Fibroblast of villous mesenchyme (primary cell): ENCODE results near the gene SLC43A3. TPM values are rescaled to one million over a fixed set of nuclear protein-coding genes. Genes with fewer than 3 reads are reported as not detected.

Source experiments
- DNase-seq: peaks from one replicate; pipeline ENCODE4 v3.0.0-alpha.2; 2010; ENCODE audit warnings: low read depth
- H3K4me3 ChIP-seq: 2 replicates; pipeline ENCODE4 v1.5.1; 2011; ENCODE audit warnings: low read depth, mild to moderate bottlenecking, low read length
- CTCF ChIP-seq: IDR thresholded peaks from 2 replicates; pipeline ENCODE4 v1.5.1; 2012; ENCODE audit warnings: low read depth, mild to moderate bottlenecking, low read length; ENCODE audit not compliant: insufficient read depth
- total RNA-seq: library from RNA; depleted of rRNA; stranded (reverse); fragments of >200 nt; gene quantifications from 2 replicates; pipeline ENCODE4 v1.2.3, GENCODE V29; 2012

Gene SLC43A3
- total RNA-seq, 1 donor = 26.3 TPM

GRCh38 chr11:57392066-57392762, 34.7 kb downstream of the SLC43A3 start:
- H3K4me3 ChIP-seq = no peak overlapping the region
- TF ChIP-seq CTCF = no peak
- no peak for DNase-seq

- TF ChIP-seq CTCF = no peak
- H3K4me3 ChIP-seq = no peak overlapping the region
- DNase-seq = no peak
Observed at GRCh38 chr11:57391539-57391938, 35.4 kb downstream of the SLC43A3 start.

- H3K4me3 ChIP-seq = no peak overlapping the region
- no peak for DNase-seq
- no peak for TF ChIP-seq CTCF
Observed at GRCh38 chr11:57391111-57391510, 35.8 kb downstream of the SLC43A3 start.

GRCh38 chr11:57390535-57390934, 36.4 kb downstream of the SLC43A3 start, which contains the start of gene PRG2:
TSS of gene PRG2 (minus strand) at chr11:57390650. CDS start at chr11:57389944, 706 bp downstream.
- no peak for TF ChIP-seq CTCF
- H3K4me3 ChIP-seq = no peak within 1 kb of the TSS
- no peak for DNase-seq

- H3K4me3 ChIP-seq = no peak overlapping the region
- DNase-seq = no peak
- no peak for TF ChIP-seq CTCF
Observed at GRCh38 chr11:57387289-57388030, 39.5 kb downstream of the SLC43A3 start.

GRCh38 chr11:57386178-57386940, 40.6 kb downstream of the SLC43A3 start:
- no peak overlapping the region for H3K4me3 ChIP-seq
- no peak for TF ChIP-seq CTCF
- DNase-seq = no peak
